H7 (cell line): ENCODE measurements around the gene GATD1. TPM values are rescaled to one million over a fixed set of nuclear protein-coding genes. Genes with fewer than 3 reads are reported as not detected.

ENCODE experiments used
- DNase-seq: peaks from one replicate; pipeline ENCODE4 v3.0.0; 2012
- H3K27me3 ChIP-seq: 2 replicates; pipeline ENCODE4 v1.6.0; 2011; ENCODE audit warnings: mild to moderate bottlenecking, low read length; ENCODE audit not compliant: control insufficient read depth, insufficient read depth
- H3K36me3 ChIP-seq: replicated peaks from 2 replicates; pipeline ENCODE4 v1.5.1; 2011; ENCODE audit warnings: low read length; ENCODE audit not compliant: control insufficient read depth, insufficient read depth
- H3K4me3 ChIP-seq: 2 replicates; pipeline ENCODE4 v1.5.1; 2011; ENCODE audit warnings: low read depth, mild to moderate bottlenecking, control low read depth, low read length, moderate library complexity; ENCODE audit not compliant: insufficient read depth
- total RNA-seq: library from RNA; depleted of rRNA; stranded (reverse); fragments of >200 nt; shearing (Covaris generic); gene quantifications from 2 replicates; pipeline ENCODE4 v1.2.3, GENCODE V29; 2014

The GATD1 gene
- total RNA-seq, 1 experiment from 2014 or later, result 48.7 TPM

GRCh38 chr11:794013-794765 is 16.9 kb upstream of the GATD1 start:
- no peaks in the 10 kb centered on the region for H3K27me3 ChIP-seq
- no peak for DNase-seq
- no peaks in the 10 kb centered on the region; the same call in none of the 2 replicates for H3K36me3 ChIP-seq
- no peak overlapping the region for H3K4me3 ChIP-seq

DNA sequence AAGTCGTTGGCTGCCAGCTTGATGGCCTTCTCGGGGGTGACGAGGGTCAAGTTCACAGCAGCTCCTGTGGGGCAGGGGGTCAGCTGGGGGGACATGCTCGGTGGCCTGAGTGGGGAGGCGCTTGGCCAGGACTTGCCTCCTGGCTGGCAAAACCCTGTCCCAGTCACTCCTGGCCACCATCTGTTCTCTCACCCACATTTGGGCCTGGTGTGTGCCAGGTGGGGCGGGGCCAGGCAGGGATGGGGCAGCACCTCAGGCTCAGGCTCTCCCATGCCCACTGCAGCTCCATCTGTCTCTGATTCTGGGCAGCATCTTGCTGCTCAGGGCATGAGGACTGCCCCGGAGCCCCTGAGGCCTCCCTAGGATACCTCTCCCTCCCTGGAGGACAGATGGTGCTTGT is 16.3 kb upstream of the GATD1 start:
- H3K4me3 ChIP-seq, result no peak overlapping the region
- no peaks in the 10 kb centered on the region for H3K27me3 ChIP-seq
- no peaks in the 10 kb centered on the region; the same call in none of the 2 replicates for H3K36me3 ChIP-seq
- DNase-seq, result no peak

DNA sequence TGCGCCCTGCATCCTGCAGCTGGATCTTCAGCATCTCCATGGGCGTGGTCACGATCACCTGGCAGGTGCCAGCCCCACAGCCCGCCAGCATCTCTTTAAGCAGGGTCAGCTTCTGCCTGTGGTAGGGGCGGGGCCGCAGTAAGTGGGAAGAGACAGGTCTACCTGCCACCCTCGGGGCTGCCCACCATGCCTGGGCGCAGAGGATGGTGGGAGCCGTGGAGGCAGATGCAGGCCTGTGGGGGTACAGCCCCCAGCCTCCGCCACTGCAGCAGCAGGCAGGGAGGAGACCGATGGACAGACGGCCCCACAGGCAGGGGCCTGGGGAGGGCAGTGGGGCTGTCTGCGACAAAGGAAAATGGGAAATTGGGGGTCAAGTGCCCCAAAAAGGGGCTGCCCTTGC is 15.6 kb upstream of the GATD1 start:
- Histone ChIP-seq H3K27me3 (no peaks in the 10 kb centered on the region), H3K36me3 (no peaks in the 10 kb centered on the region; the same call in none of the 2 replicates)

GRCh38 chr11:792535-792821 is 15.2 kb upstream of the GATD1 start:
- H3K36me3 ChIP-seq, result no peaks in the 10 kb centered on the region; the same call in none of the 2 replicates

More for the DNA sequence above, 15.6 kb upstream of the GATD1 start:
- no peak overlapping the region for H3K4me3 ChIP-seq
- DNase-seq, result no peak

GRCh38 chr11:791658-792534 is 14.6 kb upstream of the GATD1 start:
- no peaks in the 10 kb centered on the region; the same call in none of the 2 replicates for H3K36me3 ChIP-seq
- DNase-seq, result no peak
- no peaks in the 10 kb centered on the region for H3K27me3 ChIP-seq
- H3K4me3 ChIP-seq, result no peak overlapping the region

More at GRCh38 chr11:792535-792821, 15.2 kb upstream of the GATD1 start:
- no peak for DNase-seq
- no peaks in the 10 kb centered on the region for H3K27me3 ChIP-seq
- H3K4me3 ChIP-seq, result no peak overlapping the region

DNA sequence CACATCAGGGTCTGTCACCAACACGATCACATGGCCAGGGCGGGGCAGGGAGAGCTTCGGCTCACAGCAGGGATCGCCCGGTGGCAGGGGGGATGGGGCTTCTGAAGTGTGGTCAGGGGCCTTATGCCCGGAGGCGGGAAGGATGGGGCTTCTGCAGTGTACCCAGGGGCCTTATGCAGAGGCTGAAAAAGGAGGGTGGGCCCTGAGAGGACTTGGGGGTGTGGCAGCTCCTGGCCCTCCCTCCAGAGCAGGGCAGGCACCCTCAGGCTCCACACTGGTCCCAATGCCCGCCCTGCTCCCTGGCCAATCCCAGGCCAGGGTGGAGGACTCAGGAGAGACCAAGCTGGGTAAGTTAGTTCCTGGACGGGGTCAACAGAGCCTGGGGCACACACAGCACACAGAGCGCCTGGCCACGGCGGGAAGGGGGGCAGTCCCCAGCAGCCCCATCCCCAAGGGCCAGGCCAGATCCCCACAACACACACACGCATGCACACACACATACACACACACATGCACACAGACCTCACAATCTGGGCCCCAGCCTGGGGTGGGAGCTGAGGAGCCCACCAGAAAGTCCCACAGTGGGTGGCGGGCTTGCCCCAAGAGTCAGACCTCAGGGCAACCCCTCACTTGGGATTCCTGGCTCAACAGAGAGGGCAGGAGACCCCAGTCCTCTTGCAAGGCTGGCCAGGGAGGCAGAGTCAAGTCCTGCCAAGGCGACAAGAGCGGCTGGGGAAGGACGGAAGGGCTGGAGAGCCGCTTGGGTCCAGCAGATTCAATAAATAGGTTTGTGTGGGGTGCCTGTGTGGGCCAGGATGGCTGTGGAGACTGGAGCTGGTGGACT is 13.7 kb upstream of the GATD1 start:
- peak; percentile 94 for DNase-seq
- Histone ChIP-seq H3K4me3 (no peak overlapping the region), H3K27me3 (no peaks in the 10 kb centered on the region), H3K36me3 (no peaks in the 10 kb centered on the region; the same call in none of the 2 replicates)

DNA sequence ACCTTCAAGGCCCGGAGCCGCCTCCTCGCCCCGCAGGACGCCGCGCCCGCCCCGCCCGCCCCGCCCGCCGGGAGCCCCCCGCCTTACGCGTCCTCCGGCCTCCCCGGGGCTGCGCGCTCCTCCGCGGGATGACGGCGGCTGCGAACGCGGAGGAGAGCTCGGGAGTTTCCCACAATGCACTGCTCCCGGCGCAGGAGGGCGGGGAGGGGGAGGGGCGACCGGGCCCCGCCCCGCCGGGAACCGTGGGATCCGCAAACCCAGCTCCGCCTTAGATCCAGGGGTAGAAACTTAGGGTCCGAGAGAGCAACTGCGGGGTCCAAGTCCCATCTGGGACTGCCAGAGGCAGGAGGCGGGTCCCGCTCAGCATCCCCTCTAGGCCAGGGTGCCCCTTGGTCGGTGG is 12.7 kb upstream of the GATD1 start, which contains the start of gene CEND1:
Gene CEND1 (minus strand): TSS at position 148 of the 400 bp plus-strand sequence. CDS start 1,514 bp downstream, outside the sequence.
- no peaks in the 10 kb centered on the region; the same call in none of the 2 replicates for H3K36me3 ChIP-seq
- DNase-seq, result peak; percentile 94
- H3K27me3 ChIP-seq, result no peaks in the 10 kb centered on the region
- H3K4me3 ChIP-seq, result peak within 1 kb of the TSS; percentile 10; the same call in 1 of the 2 replicates

DNA sequence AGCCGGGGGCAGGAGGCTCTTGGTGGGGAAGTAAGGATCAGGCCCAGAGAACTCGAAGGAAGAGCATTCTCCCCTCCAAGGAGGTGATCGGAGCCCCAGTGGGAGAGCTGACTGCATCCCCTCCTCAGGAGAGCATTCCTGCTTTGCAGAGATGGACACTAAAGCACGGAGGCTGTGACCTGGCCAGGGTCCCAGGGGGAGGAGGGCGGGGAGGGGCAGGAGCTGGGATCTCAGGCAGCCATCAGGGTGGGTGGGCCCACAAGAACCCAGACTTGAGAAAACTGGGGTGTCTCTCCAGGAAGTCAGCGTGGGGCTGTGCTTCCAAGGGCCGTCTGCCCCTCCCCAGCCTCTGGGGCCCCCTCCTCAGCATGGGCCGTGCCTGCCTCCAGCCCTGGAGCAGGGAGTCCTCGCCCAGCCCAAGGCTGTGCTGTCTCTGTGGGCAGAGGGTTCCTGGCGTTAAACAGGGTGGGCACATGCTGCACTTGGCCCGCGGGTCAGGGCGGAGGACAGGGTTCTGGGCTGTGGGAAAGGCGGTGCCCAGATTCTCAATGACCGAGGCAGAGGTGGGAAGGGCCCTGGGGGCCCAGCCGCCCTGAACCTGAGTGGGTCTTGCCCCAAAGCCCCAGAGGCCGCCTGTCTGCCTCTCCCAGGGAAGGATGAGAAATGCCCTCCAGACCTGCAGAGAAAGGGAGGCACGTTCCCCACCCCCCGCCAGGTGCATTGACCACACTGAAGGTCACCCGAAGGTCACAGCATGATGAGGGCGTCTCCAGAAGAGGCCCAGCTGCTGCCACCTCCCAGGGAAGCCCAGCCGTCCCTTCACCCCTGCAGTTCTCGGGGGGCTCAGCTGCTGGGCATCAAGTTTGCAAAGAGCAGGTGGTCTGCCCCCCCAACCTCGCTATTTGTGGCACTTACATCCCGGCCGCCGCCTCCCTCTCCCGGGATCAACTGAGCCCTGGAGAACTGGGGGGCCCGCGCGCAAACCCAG is 12.0 kb upstream of the GATD1 start:
- Histone ChIP-seq H3K36me3 (no peaks in the 10 kb centered on the region; the same call in none of the 2 replicates), H3K4me3 (no peak overlapping the region), H3K27me3 (no peaks in the 10 kb centered on the region)
- no peak for DNase-seq

DNA sequence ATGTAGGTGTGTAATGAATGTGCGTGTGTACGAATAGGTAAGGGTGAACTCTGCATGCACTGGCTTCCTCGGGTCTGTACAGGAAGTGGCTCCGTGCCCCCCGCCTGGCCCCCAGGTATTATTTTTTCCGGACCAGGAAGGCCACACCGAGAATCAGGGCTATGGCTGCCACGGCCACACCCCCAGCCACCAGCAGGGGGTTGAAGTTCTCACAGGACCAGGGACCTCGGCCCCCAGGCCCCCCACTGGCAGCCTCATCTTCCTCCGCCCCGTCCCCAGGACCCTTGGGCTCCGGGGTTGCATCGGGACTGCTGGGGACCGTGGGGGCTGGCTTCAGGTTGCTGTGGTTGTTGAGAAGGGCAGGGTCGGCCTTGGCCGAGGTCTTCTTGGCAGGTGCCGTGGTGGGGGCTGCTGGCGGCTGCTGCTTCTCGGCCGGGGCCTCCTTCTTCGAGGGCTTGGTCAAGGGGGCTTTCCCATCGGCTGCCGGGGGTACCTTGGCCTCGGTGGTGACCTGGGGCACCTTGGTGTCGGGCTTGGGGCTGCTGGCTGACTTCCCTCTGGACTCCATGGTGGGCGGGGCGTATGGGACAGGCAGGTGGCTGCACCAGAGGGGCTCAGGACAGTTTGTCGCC is 10.8 kb upstream of the GATD1 start:
- H3K4me3 ChIP-seq, result no peak overlapping the region
- no peaks in the 10 kb centered on the region; the same call in 1 of the 2 replicates for H3K36me3 ChIP-seq
- H3K27me3 ChIP-seq, result no peaks in the 10 kb centered on the region
- no peak for DNase-seq

GRCh38 chr11:787084-787675 is 9.9 kb upstream of the GATD1 start:
- Histone ChIP-seq H3K36me3 (no peaks in the 10 kb centered on the region; the same call in 1 of the 2 replicates), H3K4me3 (no peak overlapping the region), H3K27me3 (no peaks in the 10 kb centered on the region; the same call in 1 of the 2 replicates)
- DNase-seq, result no peak

DNA sequence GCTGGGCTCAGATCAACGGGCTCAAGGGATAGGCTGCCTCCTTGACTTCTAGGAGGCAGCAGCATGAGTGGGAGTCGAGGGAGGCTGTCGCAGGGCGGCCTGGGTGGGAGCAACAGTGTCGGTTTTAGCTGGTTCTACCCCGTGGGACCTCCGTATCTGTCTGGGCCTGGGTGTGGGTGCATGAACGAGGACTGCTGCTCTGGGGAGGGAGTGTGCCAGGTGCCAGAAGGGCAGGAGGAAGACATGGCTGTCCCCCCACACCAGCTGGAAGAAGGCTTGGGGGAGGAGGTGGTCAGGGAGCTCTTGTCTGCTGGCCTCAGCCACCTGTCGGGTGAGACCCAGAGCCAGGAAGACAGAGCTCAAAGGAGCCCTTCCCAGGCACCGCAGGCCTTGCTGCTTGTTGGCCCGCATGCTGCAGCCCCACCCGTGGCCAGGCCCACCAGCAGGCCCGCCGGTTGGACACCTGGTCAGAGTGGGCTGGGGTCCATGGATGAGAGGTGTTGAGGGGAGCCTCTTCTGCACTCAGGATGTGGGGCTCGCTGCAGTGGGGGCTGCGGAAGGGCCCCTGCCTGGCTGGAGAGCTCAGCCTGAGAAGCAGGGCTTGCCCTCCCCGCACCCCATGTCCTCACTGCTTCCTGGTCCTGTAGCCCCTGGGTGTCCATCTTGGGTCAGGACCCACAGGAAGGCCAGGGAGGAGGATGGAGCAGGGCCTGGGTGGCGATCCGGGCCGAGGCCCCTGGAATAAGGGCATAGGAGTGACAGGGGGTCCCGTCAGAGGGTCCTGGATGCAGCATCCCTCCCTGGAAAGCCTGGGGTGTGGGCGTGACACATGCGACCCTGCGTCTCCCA is 9.2 kb upstream of the GATD1 start:
- H3K27me3 ChIP-seq, result no peaks in the 10 kb centered on the region; the same call in 1 of the 2 replicates
- no peak overlapping the region for H3K4me3 ChIP-seq
- H3K36me3 ChIP-seq, result no peaks in the 10 kb centered on the region; the same call in 1 of the 2 replicates
- no peak for DNase-seq

GRCh38 chr11:783581-784015 is 6.3 kb upstream of the GATD1 start:
- H3K36me3 ChIP-seq, result no peaks in the 10 kb centered on the region; the same call in none of the 2 replicates
- H3K4me3 ChIP-seq, result no peak overlapping the region
- H3K27me3 ChIP-seq, result no peaks in the 10 kb centered on the region; the same call in 1 of the 2 replicates
- DNase-seq, result peak; percentile 97
